Muscle layer of duodenum (tissue), 2 donors: ENCODE data around the gene DMP1.

Experiments used
- H3K27ac ChIP-seq: one replicate; pipeline ENCODE4 v1.7.0; 2013; ENCODE audit warnings: mild to moderate bottlenecking, low read length
- H3K27me3 ChIP-seq: one replicate; pipeline ENCODE4 v1.7.0; 2013; ENCODE audit warnings: low read depth, mild to moderate bottlenecking, control low read depth, low read length
- H3K36me3 ChIP-seq, 2 donors: one replicate each; pipeline ENCODE4 v1.7.0; 2013; ENCODE audit warnings: low read length in 2 of 2, control low read depth in 1 of 2, mild to moderate bottlenecking in 1 of 2; ENCODE audit not compliant: insufficient read depth in 2 of 2, control insufficient read depth in 1 of 2
- H3K4me1 ChIP-seq, 2 donors: one replicate each; pipeline ENCODE4 v1.7.0; 2013; ENCODE audit warnings: low read length in 2 of 2, mild to moderate bottlenecking in 2 of 2, control low read depth in 1 of 2, moderate library complexity in 1 of 2; ENCODE audit not compliant: insufficient read depth in 2 of 2, control insufficient read depth in 1 of 2
- H3K4me3 ChIP-seq, 2 donors: one replicate each; pipeline ENCODE4 v1.7.0; 2013; ENCODE audit warnings: low read length in 2 of 2, low read depth in 1 of 2, mild to moderate bottlenecking in 1 of 2
- H3K9me3 ChIP-seq, 2 donors: one replicate each; pipeline ENCODE4 v1.7.0; 2013; ENCODE audit warnings: low read length in 2 of 2, control low read depth in 1 of 2, mild to moderate bottlenecking in 1 of 2; ENCODE audit not compliant: control insufficient read depth in 1 of 2
- donor health status: healthy.

The DMP1 gene

DNA sequence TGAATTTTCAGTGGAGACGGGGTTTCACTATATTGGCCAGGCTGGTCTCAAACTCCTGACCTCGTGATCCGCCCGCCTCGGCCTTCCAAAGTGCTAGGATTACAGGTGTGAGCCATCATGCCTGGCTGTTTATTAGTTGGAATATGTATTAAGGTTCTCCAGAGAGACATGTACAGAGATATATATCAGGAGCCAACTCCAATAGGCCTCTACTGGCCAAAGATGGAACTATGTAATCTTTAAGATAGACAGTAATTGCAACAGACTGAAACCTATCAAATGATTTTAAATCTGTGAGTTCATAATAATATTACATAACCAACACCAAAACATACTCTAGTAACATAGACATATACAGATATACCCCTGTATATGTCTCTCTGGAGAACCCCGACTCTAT lies 5.8 kb upstream of the DMP1 start:
- no peak overlapping the region for H3K4me3 ChIP-seq
- H3K9me3 ChIP-seq: peaks cover 0 to 1% of the 10 kb centered on the region in 2 donors
- H3K36me3 ChIP-seq: no peaks in the 10 kb centered on the region
- no peaks in the 10 kb centered on the region for H3K4me1 ChIP-seq
- H3K27me3 ChIP-seq: no peaks in the 10 kb centered on the region
- no peak overlapping the region for H3K27ac ChIP-seq

GRCh38 chr4:87650938-87651337 lies 858 bp downstream of the DMP1 start:
- Histone ChIP-seq H3K27ac (no peak overlapping the region), H3K9me3 (no peaks in the 10 kb centered on the region), H3K4me3 (no peak overlapping the region), H3K4me1 (no peaks in the 10 kb centered on the region), H3K36me3 (no peaks in the 10 kb centered on the region), H3K27me3 (no peaks in the 10 kb centered on the region)

DNA sequence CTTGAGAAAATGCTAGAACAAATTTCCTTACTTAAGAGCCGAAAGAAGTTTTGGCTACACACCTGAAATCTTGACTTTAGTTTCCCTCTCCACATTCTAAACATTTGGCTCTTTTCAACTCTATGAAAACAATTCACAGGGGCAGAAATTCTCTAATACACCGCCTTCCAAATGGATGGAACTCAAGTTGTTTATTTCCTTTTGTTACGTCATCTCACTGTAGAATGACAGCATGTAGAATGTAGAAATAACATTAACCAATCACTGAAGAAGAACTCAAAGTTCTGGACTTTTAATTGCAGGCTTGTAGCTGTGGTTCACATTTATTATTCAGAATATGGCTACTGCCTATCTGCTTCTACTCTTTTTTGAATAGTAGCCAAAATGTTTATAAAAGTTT lies 1.9 kb downstream of the DMP1 start:
- Histone ChIP-seq H3K27me3 (no peaks in the 10 kb centered on the region), H3K4me1 (no peaks in the 10 kb centered on the region), H3K36me3 (no peaks in the 10 kb centered on the region), H3K9me3 (no peaks in the 10 kb centered on the region), H3K4me3 (no peak overlapping the region), H3K27ac (no peak overlapping the region)

- no peak overlapping the region for H3K4me3 ChIP-seq
- H3K36me3 ChIP-seq: no peaks in the 10 kb centered on the region
- H3K9me3 ChIP-seq: no peaks in the 10 kb centered on the region
- H3K27me3 ChIP-seq: no peaks in the 10 kb centered on the region
- H3K4me1 ChIP-seq: peaks cover 0 to 1% of the 10 kb centered on the region in 2 donors
- no peak overlapping the region for H3K27ac ChIP-seq
These were observed 4.5 kb downstream of the DMP1 start for GRCh38 chr4:87654487-87655044.

- Histone ChIP-seq H3K27me3 (no peaks in the 10 kb centered on the region), H3K4me3 (no peak overlapping the region), H3K36me3 (no peaks in the 10 kb centered on the region), H3K4me1 (peaks cover 0 to 6% of the 10 kb centered on the region in 2 donors), H3K9me3 (no peaks in the 10 kb centered on the region), H3K27ac (no peak overlapping the region)
These were observed 7.4 kb downstream of the DMP1 start for GRCh38 chr4:87657525-87657924.

DNA sequence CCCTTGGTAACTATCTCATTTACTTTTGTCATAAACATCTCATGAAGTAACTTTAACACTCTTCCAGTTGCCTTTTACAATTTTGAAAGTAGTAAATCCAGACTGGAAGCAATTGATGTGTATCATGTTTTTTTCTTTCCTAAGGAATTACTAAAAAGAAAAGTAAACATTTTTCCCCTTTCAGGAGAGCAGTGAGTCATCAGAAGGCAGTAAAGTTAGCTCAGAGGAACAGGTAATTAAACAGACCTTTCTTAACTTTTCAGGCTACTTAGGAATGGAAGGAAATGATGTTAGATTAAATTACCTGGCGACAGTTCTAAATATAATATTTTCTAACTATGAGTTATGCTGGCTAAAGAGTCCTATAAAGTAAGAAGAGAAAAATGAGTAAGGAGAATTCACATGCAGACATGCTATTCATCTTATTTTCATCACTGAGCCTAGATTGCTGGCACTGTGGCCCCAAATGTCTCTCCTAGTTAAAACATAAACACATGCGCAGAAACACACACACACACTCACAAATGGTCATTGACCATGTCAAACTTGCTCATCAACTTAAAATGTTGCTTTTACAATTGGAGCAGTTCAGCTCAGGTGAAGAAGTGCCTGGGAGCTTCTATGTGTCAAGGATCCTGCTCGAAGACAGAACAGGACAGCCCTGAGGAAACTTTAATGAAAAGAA lies 9.3 kb downstream of the DMP1 start:
- no peaks in the 10 kb centered on the region for H3K27me3 ChIP-seq
- no peak overlapping the region for H3K4me3 ChIP-seq
- no peak overlapping the region for H3K27ac ChIP-seq
- no peaks in the 10 kb centered on the region for H3K9me3 ChIP-seq
- H3K4me1 ChIP-seq: peaks cover 0 to 6% of the 10 kb centered on the region in 2 donors
- H3K36me3 ChIP-seq: no peaks in the 10 kb centered on the region

GRCh38 chr4:87662871-87663270 lies 12.8 kb downstream of the DMP1 start:
- no peaks in the 10 kb centered on the region for H3K36me3 ChIP-seq
- H3K9me3 ChIP-seq: no peaks in the 10 kb centered on the region
- no peak overlapping the region for H3K27ac ChIP-seq
- H3K27me3 ChIP-seq: no peaks in the 10 kb centered on the region
- H3K4me1 ChIP-seq: peaks cover 0 to 6% of the 10 kb centered on the region in 2 donors
- H3K4me3 ChIP-seq: no peak overlapping the region

DNA sequence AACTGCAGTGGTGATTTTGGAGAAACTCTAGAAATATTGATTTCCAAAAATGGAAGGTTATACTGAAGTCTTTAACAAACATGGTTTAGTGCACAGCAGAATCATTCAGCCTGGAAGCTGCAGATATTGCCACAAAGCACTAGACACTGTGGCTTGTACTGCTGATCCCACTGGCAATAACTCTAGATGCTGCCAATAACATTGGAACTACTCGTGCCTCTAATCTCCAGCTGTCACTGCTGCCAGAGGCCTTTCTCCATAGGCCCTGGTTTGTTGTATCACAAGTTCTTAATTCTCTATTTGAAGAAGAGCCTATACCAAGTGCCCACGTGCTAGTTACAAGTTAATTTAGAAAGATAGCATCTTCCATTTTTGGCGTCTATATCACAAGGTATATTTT lies 19.3 kb downstream of the DMP1 start:
- Histone ChIP-seq H3K4me3 (no peak overlapping the region), H3K9me3 (no peaks in the 10 kb centered on the region), H3K27ac (no peak overlapping the region), H3K36me3 (no peaks in the 10 kb centered on the region), H3K4me1 (no peaks in the 10 kb centered on the region), H3K27me3 (no peaks in the 10 kb centered on the region)

- no peaks in the 10 kb centered on the region for H3K36me3 ChIP-seq
- no peaks in the 10 kb centered on the region for H3K4me1 ChIP-seq
- no peaks in the 10 kb centered on the region for H3K9me3 ChIP-seq
- no peaks in the 10 kb centered on the region for H3K27me3 ChIP-seq
- no peak overlapping the region for H3K27ac ChIP-seq
- no peak overlapping the region for H3K4me3 ChIP-seq
These were observed 27.7 kb downstream of the DMP1 start for GRCh38 chr4:87677731-87678130.

GRCh38 chr4:87679449-87680169 lies 29.5 kb downstream of the DMP1 start:
- H3K4me3 ChIP-seq: no peak overlapping the region
- H3K4me1 ChIP-seq: no peaks in the 10 kb centered on the region
- no peaks in the 10 kb centered on the region for H3K36me3 ChIP-seq
- H3K9me3 ChIP-seq: peaks cover 0 to 5% of the 10 kb centered on the region in 2 donors
- no peak overlapping the region for H3K27ac ChIP-seq
- H3K27me3 ChIP-seq: no peaks in the 10 kb centered on the region

- H3K9me3 ChIP-seq: peaks cover 0 to 5% of the 10 kb centered on the region in 2 donors
- no peak overlapping the region for H3K27ac ChIP-seq
- H3K27me3 ChIP-seq: no peaks in the 10 kb centered on the region
- no peaks in the 10 kb centered on the region for H3K4me1 ChIP-seq
- no peak overlapping the region for H3K4me3 ChIP-seq
- no peaks in the 10 kb centered on the region for H3K36me3 ChIP-seq
These were observed 30.2 kb downstream of the DMP1 start for GRCh38 chr4:87680271-87680670.
